HUES6 (cell line): ENCODE results near the gene SLF2.

Experiments used
- H3K27ac ChIP-seq: 2 replicates; pipeline ENCODE4 v1.7.0; 2013; ENCODE audit warnings: low read depth, mild to moderate bottlenecking, low read length, inconsistent platforms
- H3K27me3 ChIP-seq: 2 replicates; pipeline ENCODE4 v1.6.1; 2013; ENCODE audit warnings: low read length; ENCODE audit not compliant: control insufficient read depth, insufficient read depth
- H3K36me3 ChIP-seq: 2 replicates; pipeline ENCODE4 v1.6.1; 2013; ENCODE audit warnings: low read length; ENCODE audit not compliant: control insufficient read depth, insufficient read depth
- H3K4me1 ChIP-seq: 2 replicates; pipeline ENCODE4 v1.6.1; 2013; ENCODE audit warnings: low read length; ENCODE audit not compliant: control insufficient read depth, insufficient read depth
- H3K4me3 ChIP-seq: 2 replicates; pipeline ENCODE4 v1.5.1; 2013; ENCODE audit warnings: low read depth, low read length
- H3K9ac ChIP-seq: one replicate; pipeline ENCODE4 v1.6.1; 2013; ENCODE audit warnings: mild to moderate bottlenecking, low read length
- H3K9me3 ChIP-seq: 2 replicates; pipeline ENCODE4 v1.6.1; 2013; ENCODE audit warnings: low read depth, low read length; ENCODE audit not compliant: control insufficient read depth, insufficient read depth

The SLF2 gene

DNA sequence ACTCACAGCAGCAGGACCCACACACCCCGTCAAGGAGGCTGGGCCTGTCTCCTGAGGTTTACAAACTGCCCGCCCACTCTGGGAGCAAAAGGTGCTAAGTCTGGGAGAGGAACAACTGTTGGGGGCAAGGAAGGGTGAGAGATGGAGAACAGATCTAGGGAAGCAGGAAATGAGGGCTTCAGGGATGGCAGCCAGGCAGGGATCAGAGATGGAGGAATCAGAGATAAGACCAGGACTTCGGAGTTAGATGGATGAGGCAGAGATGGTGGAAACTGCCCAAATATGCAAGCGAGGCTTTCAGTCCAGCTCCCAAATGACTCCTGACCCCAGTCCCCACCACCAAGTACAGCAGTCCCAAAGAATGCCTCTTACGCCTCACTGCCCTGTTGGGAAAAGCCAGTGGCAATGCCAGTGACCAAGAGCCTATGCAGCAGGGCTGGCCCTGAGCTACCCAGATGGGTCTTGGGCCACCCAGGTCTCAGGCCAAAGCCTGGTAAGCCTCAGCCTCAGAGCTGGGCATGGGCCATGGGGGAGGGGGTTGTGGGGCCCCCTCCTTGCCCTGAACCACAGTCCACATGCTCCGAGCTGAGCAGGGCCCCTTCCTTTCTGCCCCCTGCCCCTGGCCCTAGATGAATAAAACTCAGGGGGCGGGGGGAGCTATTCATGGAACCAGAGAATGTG, 39.5 kb upstream of the SLF2 start:
- H3K4me3 ChIP-seq, result no peak overlapping the region
- H3K9me3 ChIP-seq, result no peaks in the 10 kb centered on the region
- H3K27me3 ChIP-seq, result peaks cover 37% of the 10 kb centered on the region
- H3K27ac ChIP-seq, result no peak overlapping the region
- H3K9ac ChIP-seq, result no peak overlapping the region
- no peaks in the 10 kb centered on the region for H3K36me3 ChIP-seq
- H3K4me1 ChIP-seq, result peaks cover 16% of the 10 kb centered on the region; the same call in 1 of the 2 replicates

GRCh38 chr10:100873827-100874326, 38.9 kb upstream of the SLF2 start:
- Histone ChIP-seq H3K4me1 (peaks cover 16% of the 10 kb centered on the region; the same call in 1 of the 2 replicates), H3K4me3 (no peak overlapping the region), H3K36me3 (no peaks in the 10 kb centered on the region), H3K9ac (no peak overlapping the region), H3K27me3 (peaks cover 35% of the 10 kb centered on the region), H3K27ac (no peak overlapping the region), H3K9me3 (no peaks in the 10 kb centered on the region)

DNA sequence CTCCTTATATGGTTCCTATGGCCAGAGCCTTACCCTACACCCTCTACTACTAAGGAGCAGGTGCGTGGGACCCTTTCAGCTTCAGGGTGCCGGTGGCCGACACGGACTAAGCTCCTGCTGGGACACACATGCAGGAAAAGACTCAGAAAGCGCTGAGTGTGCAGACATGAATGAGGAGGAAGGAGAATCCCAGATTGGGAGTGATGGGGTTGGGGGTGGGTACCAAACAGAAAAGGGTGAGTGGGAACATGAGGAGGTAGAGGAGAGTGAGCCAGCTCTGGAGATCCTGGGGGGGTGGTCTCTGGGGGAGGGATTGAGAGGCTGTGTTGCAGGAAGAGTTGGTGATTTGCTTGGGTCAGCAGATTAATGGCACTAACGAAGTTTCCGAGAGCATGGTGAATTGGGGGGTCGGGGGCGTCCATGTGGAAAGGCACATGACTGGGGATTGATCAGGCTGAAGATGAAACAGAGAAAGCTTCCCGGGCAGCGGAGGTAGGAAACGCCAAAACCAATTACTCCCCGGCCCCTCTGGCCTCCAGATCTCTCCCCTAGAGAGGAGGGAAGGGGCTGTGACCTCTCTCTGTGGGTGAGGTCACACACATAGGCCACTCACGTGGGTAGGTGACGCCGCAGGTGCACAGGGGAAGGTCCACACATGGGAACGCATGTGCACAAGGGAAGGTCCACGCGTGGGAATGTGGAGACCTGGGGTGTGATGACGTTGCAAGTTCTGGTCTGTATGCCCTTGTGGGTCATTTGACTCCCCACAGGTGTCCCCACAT, 37.9 kb upstream of the SLF2 start:
- Histone ChIP-seq H3K27ac (no peak overlapping the region), H3K36me3 (no peaks in the 10 kb centered on the region), H3K27me3 (peaks cover 28% of the 10 kb centered on the region), H3K9ac (no peak overlapping the region), H3K4me3 (no peak overlapping the region), H3K4me1 (peaks cover 16% of the 10 kb centered on the region; the same call in 1 of the 2 replicates), H3K9me3 (no peaks in the 10 kb centered on the region)

- no peak overlapping the region for H3K4me3 ChIP-seq
Measured at GRCh38 chr10:100875484-100876166, 37.1 kb upstream of the SLF2 start.

GRCh38 chr10:100876585-100877460, 35.9 kb upstream of the SLF2 start:
- Histone ChIP-seq H3K4me3 (no peak overlapping the region), H3K36me3 (no peaks in the 10 kb centered on the region), H3K9me3 (no peaks in the 10 kb centered on the region), H3K27me3 (peaks cover 25% of the 10 kb centered on the region), H3K27ac (no peak overlapping the region), H3K9ac (no peak overlapping the region), H3K4me1 (peaks cover 16% of the 10 kb centered on the region; the same call in 1 of the 2 replicates)

More at GRCh38 chr10:100875484-100876166, 37.1 kb upstream of the SLF2 start:
- Histone ChIP-seq H3K4me1 (peaks cover 16% of the 10 kb centered on the region; the same call in 1 of the 2 replicates), H3K27ac (no peak overlapping the region), H3K9me3 (no peaks in the 10 kb centered on the region), H3K9ac (no peak overlapping the region), H3K27me3 (peaks cover 28% of the 10 kb centered on the region), H3K36me3 (no peaks in the 10 kb centered on the region)

DNA sequence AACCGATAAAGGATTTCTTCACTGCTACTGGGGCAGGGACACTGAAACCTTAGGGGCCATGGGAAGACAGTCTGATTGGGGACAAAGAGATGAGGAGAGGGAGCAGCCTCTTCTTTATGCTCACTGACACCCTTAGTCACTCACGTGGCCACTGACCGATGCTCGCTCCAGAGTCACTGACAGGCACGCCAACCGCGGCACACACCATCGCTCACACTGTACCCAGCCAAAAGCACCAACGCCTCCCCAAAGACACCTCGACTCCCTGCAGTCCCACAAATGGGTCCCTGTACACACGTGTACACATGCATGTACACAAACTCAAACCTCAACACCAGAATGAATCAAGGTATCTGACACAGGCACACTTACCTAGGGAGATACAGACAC, 35.3 kb upstream of the SLF2 start:
- Histone ChIP-seq H3K9ac (no peak overlapping the region), H3K4me3 (no peak overlapping the region), H3K27ac (no peak overlapping the region), H3K9me3 (no peaks in the 10 kb centered on the region), H3K4me1 (peaks cover 15% of the 10 kb centered on the region; the same call in 1 of the 2 replicates), H3K27me3 (peaks cover 21% of the 10 kb centered on the region), H3K36me3 (no peaks in the 10 kb centered on the region)

- no peaks in the 10 kb centered on the region for H3K9me3 ChIP-seq
- H3K36me3 ChIP-seq, result no peaks in the 10 kb centered on the region
- no peak overlapping the region for H3K4me3 ChIP-seq
- peaks cover 6% of the 10 kb centered on the region; the same call in 1 of the 2 replicates for H3K4me1 ChIP-seq
- H3K9ac ChIP-seq, result no peak overlapping the region
- peaks cover 16% of the 10 kb centered on the region for H3K27me3 ChIP-seq
- H3K27ac ChIP-seq, result no peak overlapping the region
Measured at GRCh38 chr10:100878291-100878910, 34.4 kb upstream of the SLF2 start.

- Histone ChIP-seq H3K36me3 (no peaks in the 10 kb centered on the region), H3K27ac (no peak overlapping the region), H3K4me1 (peaks cover 6% of the 10 kb centered on the region; the same call in 1 of the 2 replicates), H3K27me3 (peaks cover 14% of the 10 kb centered on the region), H3K9me3 (no peaks in the 10 kb centered on the region), H3K4me3 (no peak overlapping the region), H3K9ac (no peak overlapping the region)
Measured at GRCh38 chr10:100879741-100880360, 32.9 kb upstream of the SLF2 start.

DNA sequence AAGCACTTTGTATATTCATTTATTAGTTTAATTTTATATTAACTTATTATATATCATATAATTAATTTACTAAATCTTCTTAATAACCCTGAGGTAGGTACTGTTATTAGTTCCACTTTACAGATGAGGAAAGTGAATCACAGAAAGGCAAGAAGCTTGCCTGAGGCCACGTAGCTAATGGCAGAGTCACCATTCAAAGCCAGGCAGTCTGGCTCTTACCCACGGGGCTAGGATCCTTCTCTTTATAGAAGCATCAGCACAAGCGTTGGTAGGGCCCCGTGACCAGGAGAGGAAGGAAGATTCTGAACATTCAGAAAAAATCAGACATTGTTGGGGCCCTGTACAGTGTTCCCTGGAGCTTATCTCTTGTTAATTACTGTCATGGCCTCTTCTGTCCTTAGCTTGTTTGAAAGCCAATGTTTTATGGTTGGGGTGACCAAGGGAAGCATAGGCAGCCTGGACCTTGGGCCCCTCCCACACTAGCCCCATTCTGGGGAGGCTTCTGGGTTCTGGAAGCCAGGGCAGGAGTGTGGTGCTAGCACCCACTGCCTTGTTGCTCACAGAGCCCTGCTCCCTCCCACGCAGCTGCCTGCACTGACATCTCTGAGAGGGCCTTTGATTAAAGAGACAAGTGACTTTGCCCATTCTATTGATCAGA, 31.1 kb upstream of the SLF2 start:
- Histone ChIP-seq H3K9me3 (no peaks in the 10 kb centered on the region), H3K9ac (no peak overlapping the region), H3K27ac (no peak overlapping the region), H3K4me3 (no peak overlapping the region), H3K36me3 (no peaks in the 10 kb centered on the region), H3K4me1 (peaks cover 5% of the 10 kb centered on the region; the same call in 1 of the 2 replicates), H3K27me3 (peaks cover 8% of the 10 kb centered on the region)
